ENCODE data around the gene CIART. TPM values are rescaled to one million over a fixed set of nuclear protein-coding genes. Genes with fewer than 3 reads are reported as not detected.

CIART gene
- polyA plus RNA-seq, 1 of the 3 experiments (the other 2 are of a cell fraction), result 3.2 TPM

DNA sequence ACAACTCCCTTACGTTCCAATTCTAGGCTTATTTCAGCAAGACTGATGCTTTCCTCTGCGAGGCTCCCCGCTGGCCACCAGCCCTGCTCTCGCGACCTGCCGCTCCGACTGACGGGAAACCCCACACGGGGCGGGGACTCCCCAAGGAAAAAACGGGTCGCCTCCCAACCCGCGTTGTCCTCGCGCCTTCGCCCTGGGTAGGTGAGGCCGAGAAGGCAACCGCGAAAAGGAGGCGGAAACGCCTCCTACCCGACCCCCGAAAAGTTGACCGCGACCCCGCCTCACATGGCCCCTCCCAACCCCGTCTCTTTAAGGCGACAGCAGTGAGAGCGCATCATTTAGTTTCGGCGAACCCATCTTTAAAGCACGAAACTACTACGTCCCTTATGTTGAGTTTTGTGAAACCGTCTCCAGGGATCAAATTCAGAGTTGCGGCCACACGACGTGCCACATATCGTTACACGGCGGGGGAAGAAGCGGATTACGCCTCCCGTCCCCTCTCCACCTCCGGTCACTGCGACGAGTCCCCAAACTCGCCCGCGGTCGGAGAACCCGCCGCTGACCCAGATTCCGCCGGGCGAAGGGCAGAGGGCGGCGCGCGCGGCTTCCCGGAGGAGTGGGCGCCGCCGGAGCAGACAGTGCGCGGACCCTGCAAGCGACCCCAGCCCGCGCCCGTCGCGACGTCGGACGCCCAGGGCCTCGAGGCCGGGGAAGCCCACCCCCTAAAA is 47.6 kb upstream of the CIART start (continued):
- TF ChIP-seq RXRA (IDR thresholded peaks at IDR 0.05; ENCODE audit: borderline replicate concordance, low read depth) (no peak), FOXM1 (IDR thresholded peaks at IDR 0.05; ENCODE audit: low read depth) (no peak), FOXJ3 (CRISPR knock-in tag; IDR thresholded peaks at IDR 0.05) (no peak), POLR2AphosphoS5 (IDR thresholded peaks at IDR 0.05; ENCODE audit: low read depth, low read length) (peak; percentile 57; the same call in 1 of the 2 replicates), JUND (IDR thresholded peaks at IDR 0.05) (no peak)
- TF ChIP-seq, protein P1, sequence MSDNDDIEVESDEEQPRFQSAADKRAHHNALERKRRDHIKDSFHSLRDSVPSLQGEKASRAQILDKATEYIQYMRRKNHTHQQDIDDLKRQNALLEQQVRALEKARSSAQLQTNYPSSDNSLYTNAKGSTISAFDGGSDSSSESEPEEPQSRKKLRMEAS (IDR thresholded peaks at IDR 0.05; ENCODE audit: low read depth), result peak; percentile 90

DNA sequence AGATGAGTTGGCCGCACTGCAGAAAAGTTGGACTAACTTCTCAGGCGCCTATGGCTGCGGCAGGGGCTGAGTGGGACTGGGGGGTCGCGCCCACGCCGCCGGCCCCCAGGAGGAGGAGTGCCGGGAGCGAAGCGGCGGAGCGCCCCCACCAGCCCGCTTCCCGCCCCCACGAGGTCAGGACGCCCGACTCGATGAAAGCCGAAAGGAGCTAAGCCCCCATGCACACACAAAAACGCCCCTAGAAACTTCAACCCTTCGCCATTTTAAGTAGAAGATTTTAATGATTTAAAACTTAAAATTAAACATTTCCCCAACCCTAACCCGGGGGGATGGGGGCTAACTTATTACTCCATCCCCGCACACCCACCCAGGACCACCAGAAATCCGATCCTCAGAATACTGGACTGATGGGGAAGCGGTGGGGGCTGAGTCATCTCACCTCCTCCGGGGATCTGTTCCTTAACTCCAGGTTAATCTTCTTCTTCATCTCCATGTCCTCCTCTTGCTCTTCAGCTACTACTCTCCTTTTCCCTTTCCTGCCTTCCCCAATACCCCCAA is 47.0 kb upstream of the CIART start:
- CTCF ChIA-PET, result interaction anchor here (0.8 to 2.4 kb wide), 3 partner anchors 20 to 48 kb away, joined by 3 to 8 read pairs (median 4); no protein-coding TSS in a partner anchor
- Histone ChIP-seq H3F3A (replicated peaks; ENCODE audit: insufficient read depth) (peaks cover 23% of the 10 kb centered on the region), H3K9me3 (no peaks in the 10 kb centered on the region), H3K9me2 (no peaks in the 10 kb centered on the region), H4K20me1 (ENCODE audit: insufficient read depth) (no peaks in the 10 kb centered on the region), H3K27me3 (ENCODE audit: insufficient read depth) (no peaks in the 10 kb centered on the region), H3K9ac (peak overlapping the region; percentile 88), H3K4me2 (peak overlapping the region; percentile 92), H3K27ac (ENCODE audit: low read depth in 2 of 2, low read length in 1 of 2) (peak overlapping the region; percentile 81 to 91), H3K4me3 (ENCODE audit: low read depth in 2 of 2, low read length in 1 of 2) (peak overlapping the region; percentile 69 to 78), H3K4me1 (ENCODE audit: control insufficient read depth in 1 of 2, insufficient read depth in 2 of 2, low read depth in 1 of 2, low read length in 1 of 2) (peaks cover 0 to 5% of the 10 kb centered on the region in 2 experiments; a peak in 2 of 4 replicates), H3K79me2 (ENCODE audit: insufficient read depth) (peaks cover 55% of the 10 kb centered on the region), H3K36me3 (replicated peaks in 1 of 2; ENCODE audit: control insufficient read depth in 1 of 2, insufficient read depth in 2 of 2, low read length in 1 of 2) (peaks cover 0 to 9% of the 10 kb centered on the region in 2 experiments), H2AFZ (ENCODE audit: low read depth) (peak overlapping the region; percentile 33)
- POLR2A ChIA-PET, result interaction anchor here (0.8 kb wide), 1 partner anchor 34 kb away, joined by 3 read pairs; no protein-coding TSS in a partner anchor
- peak; percentile 64 for DNase-seq
- 0 out of 2 replicates have a peak, but pooled peaks have one; percentile 43 for TF ChIP-seq YY1 (IDR thresholded peaks at IDR 0.05; ENCODE audit: low read depth)
- no peak for TF ChIP-seq MEF2A (IDR thresholded peaks at IDR 0.05; ENCODE audit: borderline replicate concordance, low read depth)
- no peak for TF ChIP-seq FOXM1 (IDR thresholded peaks at IDR 0.05; ENCODE audit: low read depth)
- TF ChIP-seq, protein P2, sequence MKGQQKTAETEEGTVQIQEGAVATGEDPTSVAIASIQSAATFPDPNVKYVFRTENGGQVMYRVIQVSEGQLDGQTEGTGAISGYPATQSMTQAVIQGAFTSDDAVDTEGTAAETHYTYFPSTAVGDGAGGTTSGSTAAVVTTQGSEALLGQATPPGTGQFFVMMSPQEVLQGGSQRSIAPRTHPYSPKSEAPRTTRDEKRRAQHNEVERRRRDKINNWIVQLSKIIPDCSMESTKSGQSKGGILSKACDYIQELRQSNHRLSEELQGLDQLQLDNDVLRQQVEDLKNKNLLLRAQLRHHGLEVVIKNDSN (IDR thresholded peaks at IDR 0.05; ENCODE audit: borderline replicate concordance, low read depth), result no peak
- no peak for TF ChIP-seq PBX3 (IDR thresholded peaks at IDR 0.05)
- TF ChIP-seq EP300 (IDR thresholded peaks at IDR 0.05; ENCODE audit: borderline replicate concordance in 1 of 2, low read depth in 1 of 2, low read length in 1 of 2), result no peak
- no peak for TF ChIP-seq RAD21 (IDR thresholded peaks at IDR 0.05; ENCODE audit: low read length)
- TF ChIP-seq REST (IDR thresholded peaks at IDR 0.05; ENCODE audit: low read depth, low read length), result no peak
- TF ChIP-seq GATA2 (CRISPR knock-in tag; IDR thresholded peaks at IDR 0.05), result no peak
- TF ChIP-seq TEAD4 (IDR thresholded peaks at IDR 0.05; ENCODE audit: borderline replicate concordance, insufficient read depth), result no peak
- peak; percentile 31; the same call in 1 of the 2 replicates for TF ChIP-seq CTCF (IDR thresholded peaks at IDR 0.05)
- no peak for TF ChIP-seq IRF3 (IDR thresholded peaks at IDR 0.05; ENCODE audit: low read depth, low read length)
- no peak for TF ChIP-seq POLR2AphosphoS5 (IDR thresholded peaks at IDR 0.05; ENCODE audit: low read depth, low read length)
- 0% methylated on average over 24 of the region's 27 CpGs for WGBS (ENCODE audit: low lambda C conversion rate)
